ENCODE results near the gene PAGE4.

DNA sequence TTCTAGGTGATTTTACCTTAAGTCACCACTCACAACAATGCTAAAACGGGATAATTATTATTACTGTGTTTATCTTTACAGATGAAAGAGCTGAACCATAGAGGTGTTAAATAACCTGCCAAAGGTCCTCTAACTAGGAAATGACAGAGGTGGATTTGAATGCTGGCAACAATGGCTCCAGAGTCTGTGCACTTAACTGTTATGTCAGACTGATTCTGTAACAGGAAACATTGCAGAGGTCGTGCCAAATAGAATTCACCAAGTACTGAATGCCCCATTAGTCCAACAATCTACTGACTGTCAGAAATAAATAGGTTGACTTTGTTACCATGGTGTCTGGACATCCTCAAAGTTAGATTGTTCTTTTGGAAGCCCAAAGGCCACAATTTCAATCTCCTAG is 29.2 kb downstream of the PAGE4 start:
- TF ChIP-seq CTCF (conservative IDR thresholded peaks at IDR 0.05; ENCODE audit: low read depth, low read length): no peak
- TF ChIP-seq EZH2 (IDR thresholded peaks at IDR 0.05; ENCODE audit: low read length, unreplicated experiment): no peak
